Measurements from ENCODE around the gene EIF1AY.
A peak's percentile ranks its signal among the peaks of the same experiment; 100 is the strongest.
"Not testable (repeated sequence)": the region's sequence is repeated elsewhere in the genome, so short reads cannot be mapped to it uniquely, and the experiment has no call there.

Gene EIF1AY

GRCh38 chrY:20575531-20576121 is at the start of gene EIF1AY:
TSS of gene EIF1AY (plus strand) at chrY:20575776. CDS start at chrY:20575872, 96 bp downstream.
- DNase-seq, result peak; percentile 95

- no peak for DNase-seq
Observed at GRCh38 chrY:20528435-20528834, 47.1 kb upstream of the EIF1AY start.

GRCh38 chrY:20538186-20538585 is 37.4 kb upstream of the EIF1AY start:
- no peak for DNase-seq

GRCh38 chrY:20538933-20539332 is 36.6 kb upstream of the EIF1AY start:
- no peak for DNase-seq

GRCh38 chrY:20544451-20544960 is 31.1 kb upstream of the EIF1AY start:
- no peak for DNase-seq

GRCh38 chrY:20546071-20546470 is 29.5 kb upstream of the EIF1AY start:
- DNase-seq, result no peak

- no peak for DNase-seq
Observed at GRCh38 chrY:20549289-20549688, 26.3 kb upstream of the EIF1AY start.

- DNase-seq, result no peak
Observed at GRCh38 chrY:20551840-20552239, 23.7 kb upstream of the EIF1AY start.

GRCh38 chrY:20552764-20553323 is 22.7 kb upstream of the EIF1AY start:
- not testable (repeated sequence) for DNase-seq

GRCh38 chrY:20555820-20556219 is 19.8 kb upstream of the EIF1AY start:
- no peak for DNase-seq

DNA sequence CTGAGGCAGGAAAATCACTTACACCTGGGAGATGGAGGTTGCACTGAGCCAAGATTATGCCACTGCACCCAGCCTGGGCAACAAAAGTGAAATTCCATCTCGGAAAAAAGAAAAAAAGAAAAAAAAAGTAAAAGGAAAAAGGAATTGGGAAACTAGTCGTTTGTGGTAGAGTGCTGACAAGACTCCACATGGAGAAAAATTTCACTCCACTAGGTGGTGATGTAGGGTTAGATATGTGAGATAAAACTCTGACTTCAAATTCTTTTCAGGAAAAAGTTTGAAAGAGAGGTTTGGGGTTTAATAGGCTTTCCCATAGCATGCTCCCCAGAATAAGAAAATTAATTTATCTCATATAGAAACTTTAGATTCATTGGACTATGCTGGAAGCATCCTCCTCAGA is 16.9 kb upstream of the EIF1AY start:
- no peak for DNase-seq

DNA sequence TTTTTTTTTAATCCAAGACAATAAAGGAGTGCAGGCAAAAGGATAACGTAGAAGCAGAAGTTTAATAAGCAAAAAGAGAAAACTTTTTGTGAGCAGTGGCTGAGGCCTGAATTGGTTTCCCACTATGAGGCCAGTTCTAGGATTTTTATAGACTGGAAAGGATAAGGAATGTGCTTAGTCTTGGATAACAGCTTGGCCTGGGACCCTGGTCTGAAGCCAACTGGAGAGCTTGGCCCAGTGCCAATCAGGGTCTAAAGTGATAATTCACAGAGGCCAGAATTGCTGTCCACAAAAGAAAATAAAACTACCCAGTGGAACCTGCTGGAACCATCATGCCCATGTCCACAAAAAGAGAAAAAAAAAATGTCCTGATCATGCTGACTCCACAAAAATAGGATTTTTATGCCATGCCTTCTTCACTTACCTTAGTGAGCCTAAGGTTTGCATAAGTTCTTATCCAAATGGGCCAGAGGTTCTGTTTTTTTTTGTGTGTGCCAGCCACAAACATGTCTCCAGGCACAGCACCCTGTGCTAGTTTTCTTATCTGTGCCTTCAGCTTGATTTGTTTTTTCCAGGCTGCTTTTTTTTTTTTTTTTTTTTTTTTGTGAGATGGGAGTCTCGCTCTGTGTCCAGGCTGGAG is 15.6 kb upstream of the EIF1AY start:
- DNase-seq, result peak; percentile 46

- DNase-seq, result no peak
Observed at GRCh38 chrY:20571306-20571705, 4.3 kb upstream of the EIF1AY start.

GRCh38 chrY:20576506-20576905 is 930 bp downstream of the EIF1AY start:
- DNase-seq, result no peak

- DNase-seq, result no peak
Observed at GRCh38 chrY:20578206-20578605, 2.6 kb downstream of the EIF1AY start.

DNA sequence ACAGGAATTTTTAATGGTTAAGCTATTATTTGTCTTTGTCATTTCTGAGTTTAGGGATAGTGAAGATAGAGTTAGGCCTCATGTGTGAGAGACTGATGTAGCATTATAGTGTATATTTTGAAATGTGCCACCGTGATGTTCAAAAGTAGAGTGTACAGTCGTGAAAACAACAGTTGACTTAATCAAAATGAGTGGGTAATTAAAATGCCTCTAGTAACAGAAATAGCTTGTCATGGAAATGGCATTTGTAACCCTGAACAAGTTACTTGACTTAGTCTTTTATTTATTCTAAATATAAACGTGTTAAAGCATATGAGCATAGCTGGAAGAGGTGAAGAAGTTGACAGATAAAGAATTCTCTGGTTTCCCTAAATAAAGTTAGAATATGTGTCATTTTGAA is 6.1 kb downstream of the EIF1AY start:
- DNase-seq, result no peak

DNA sequence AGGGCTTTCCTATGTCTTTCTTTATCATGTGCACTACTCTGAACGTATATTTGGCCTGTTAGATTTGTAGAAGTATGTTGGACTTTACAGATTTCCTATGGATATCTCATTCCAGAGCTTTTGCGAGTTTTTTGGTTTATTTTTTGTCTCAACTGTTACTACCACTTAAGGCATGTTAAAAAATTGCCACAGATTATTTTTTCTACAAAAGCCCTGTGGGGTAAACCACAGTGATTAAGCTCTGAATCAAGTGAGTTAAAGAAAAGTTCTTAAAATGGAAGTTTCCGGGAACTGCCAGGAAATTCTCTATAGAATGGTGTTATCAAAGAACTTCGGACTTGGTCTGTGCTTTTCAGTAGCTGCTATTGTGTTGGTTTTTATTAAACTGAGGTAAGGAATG is 10.6 kb downstream of the EIF1AY start:
- DNase-seq, result no peak

Measured in right hindlimb (tissue), 1 donor.